GM12891 (cell line): ENCODE data around the gene SSH2.

Experiments
- PAX5 ChIP-seq: IDR thresholded peaks from 2 replicates; pipeline ENCODE4 v1.6.1; 2011; ENCODE audit warnings: low read length, moderate library complexity, mild to moderate bottlenecking; ENCODE audit not compliant: insufficient read depth, severe bottlenecking
- POLR2AphosphoS5 ChIP-seq: IDR thresholded peaks from 2 replicates; pipeline ENCODE4 v1.6.1; 2011; ENCODE audit warnings: low read depth, low read length, control low read depth

- TF ChIP-seq POLR2AphosphoS5 (no peak), PAX5 (no peak)
These were observed 222.8 kb downstream of the SSH2 start for GRCh38 chr17:29707212-29707571.
